Tibial artery (tissue), 4 donors: ENCODE results near the gene BANP.
"Not testable (repeated sequence)": the region's sequence is repeated elsewhere in the genome, so short reads cannot be mapped to it uniquely, and the experiment has no call there.

Experiments
- DNase-seq, 2 donors: peaks; one replicate each; pipeline ENCODE4 v3.0.0-alpha.2; 2019
- H3K27ac ChIP-seq, 2 donors: fragments of 200-600 bp; sonication (generic) in 1 of 2; 1 replicate in 1 of 2; 2 replicates in 1 of 2; pipeline ENCODE4 v1.5.1; 2018 to 2019; ENCODE audit warnings: mild to moderate bottlenecking in 1 of 2
- H3K27me3 ChIP-seq, 2 donors: fragments of 200-600 bp; sonication (generic) in 1 of 2; one replicate each; pipeline versions ENCODE4 v1.5.1 to v1.6.0; 2016 to 2019
- H3K36me3 ChIP-seq, 3 donors: fragments of 200-600 bp; sonication (generic) in 2 of 3; one replicate each; pipeline ENCODE4 v1.5.1; 2016 to 2019; ENCODE audit warnings: mild to moderate bottlenecking in 2 of 3
- H3K4me1 ChIP-seq, 4 donors: fragments of 200-600 bp; sonication (generic) in 2 of 4; 1 replicate in 3 of 4; 2 replicates in 1 of 4; pipeline ENCODE4 v1.5.1; 2016 to 2019
- H3K4me3 ChIP-seq, 2 donors: fragments of 200-600 bp; sonication (generic) in 1 of 2; 1 replicate in 1 of 2; 2 replicates in 1 of 2; pipeline ENCODE4 v1.5.1; 2018 to 2019; ENCODE audit warnings: mild to moderate bottlenecking in 2 of 2
- H3K9me3 ChIP-seq, 3 donors: fragments of 200-600 bp; sonication (generic) in 1 of 3; one replicate each; pipeline ENCODE4 v1.5.1; 2016 to 2019
- CTCF ChIP-seq, 2 experiments: fragments of 200-600 bp in 1 of 2; fragments of 450-650 bp in 1 of 2; IDR thresholded peaks; one replicate each; pipeline ENCODE4 v1.5.1; 2017 to 2019; ENCODE audit warnings: antibody characterized with exemption in 2 of 2, mild to moderate bottlenecking in 1 of 2, moderate library complexity in 1 of 2
- intact Hi-C: fragments of 100-400 bp; cut with DNase I; formaldehyde crosslinking; loops from one replicate; pipeline ENCODE4 v1.15.0; 2023; ENCODE audit warnings: low total_unique reads

Gene BANP

DNA sequence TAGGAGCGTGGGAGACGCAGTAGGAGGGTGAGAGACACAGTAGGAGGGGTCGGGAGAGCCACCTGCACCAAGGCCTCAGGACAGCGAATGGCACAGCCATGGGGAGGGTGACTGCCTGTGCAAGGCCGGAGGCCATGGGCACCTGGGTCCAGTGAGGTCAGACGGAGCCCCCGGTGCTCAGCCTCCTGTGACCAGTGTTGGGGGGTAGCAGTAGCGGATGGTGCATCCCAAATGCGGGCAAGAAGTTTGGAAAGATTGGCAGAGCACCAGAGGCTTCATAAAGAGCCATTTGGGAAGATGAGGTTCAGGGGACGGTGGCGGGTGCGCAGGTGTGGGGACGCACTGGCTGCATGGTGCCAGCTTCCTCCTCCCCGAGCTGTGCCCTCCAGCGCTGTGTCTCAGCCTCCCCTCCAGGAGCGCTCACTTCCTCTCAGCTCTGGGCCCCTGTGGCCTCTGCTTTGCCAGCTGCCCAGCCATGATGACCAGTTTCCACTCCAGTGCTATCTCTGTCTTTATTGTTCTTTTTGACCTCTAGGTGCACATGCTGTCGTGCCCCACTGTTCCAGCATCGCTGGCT is 90.8 kb downstream of the BANP start:
- H3K4me1 ChIP-seq, H3K9me3 ChIP-seq, H3K27ac ChIP-seq, intact Hi-C loops, H3K4me3 ChIP-seq, DNase-seq, H3K27me3 ChIP-seq: not testable (repeated sequence)
- peaks cover 0 to 63% (median 20%) of the 10 kb centered on the region in 3 donors for H3K36me3 ChIP-seq

DNA sequence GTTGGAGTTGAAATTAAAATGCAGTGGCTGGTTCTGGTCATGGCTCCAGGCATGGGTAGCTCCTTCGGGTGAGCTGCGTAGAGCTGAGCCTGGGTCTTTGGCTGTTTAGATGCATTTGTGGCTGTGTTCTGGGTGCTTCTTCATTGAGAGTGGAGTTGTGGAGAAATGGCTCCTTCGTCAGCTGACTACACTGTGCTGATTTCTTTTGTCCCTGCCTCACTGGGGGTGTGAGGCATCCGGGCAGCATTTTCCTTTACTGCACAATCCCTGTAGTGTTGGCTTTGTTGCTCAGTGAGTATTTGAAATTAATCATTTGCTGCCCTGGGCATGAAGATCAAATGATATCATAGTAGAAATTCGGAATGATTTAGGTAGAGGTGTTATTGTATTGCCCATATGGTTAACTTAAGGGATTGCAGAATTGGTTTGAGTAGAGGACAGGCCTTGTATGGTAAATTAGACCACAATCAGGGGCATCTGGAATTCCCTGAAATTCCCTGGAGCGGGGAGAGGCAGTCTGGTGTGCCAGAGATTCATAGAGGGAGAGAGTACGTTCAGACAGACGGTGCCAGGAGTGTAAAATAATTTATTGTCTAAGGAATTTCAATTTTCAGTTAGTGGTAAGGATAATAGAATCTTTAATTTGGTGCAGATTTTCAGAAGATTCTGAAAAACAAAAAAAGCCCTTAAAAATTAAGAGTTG is 92.1 kb downstream of the BANP start:
- H3K4me1 ChIP-seq, H3K27me3 ChIP-seq, H3K4me3 ChIP-seq, intact Hi-C loops, H3K27ac ChIP-seq, DNase-seq, H3K9me3 ChIP-seq: not testable (repeated sequence)
- peaks cover 0 to 61% (median 28%) of the 10 kb centered on the region in 3 donors for H3K36me3 ChIP-seq

GRCh38 chr16:88044121-88044581 is 92.9 kb downstream of the BANP start:
- H3K27ac ChIP-seq, H3K27me3 ChIP-seq, H3K4me3 ChIP-seq, intact Hi-C loops, DNase-seq, H3K9me3 ChIP-seq, H3K4me1 ChIP-seq: not testable (repeated sequence)
- H3K36me3 ChIP-seq = peaks cover 4 to 61% (median 29%) of the 10 kb centered on the region in 3 donors

DNA sequence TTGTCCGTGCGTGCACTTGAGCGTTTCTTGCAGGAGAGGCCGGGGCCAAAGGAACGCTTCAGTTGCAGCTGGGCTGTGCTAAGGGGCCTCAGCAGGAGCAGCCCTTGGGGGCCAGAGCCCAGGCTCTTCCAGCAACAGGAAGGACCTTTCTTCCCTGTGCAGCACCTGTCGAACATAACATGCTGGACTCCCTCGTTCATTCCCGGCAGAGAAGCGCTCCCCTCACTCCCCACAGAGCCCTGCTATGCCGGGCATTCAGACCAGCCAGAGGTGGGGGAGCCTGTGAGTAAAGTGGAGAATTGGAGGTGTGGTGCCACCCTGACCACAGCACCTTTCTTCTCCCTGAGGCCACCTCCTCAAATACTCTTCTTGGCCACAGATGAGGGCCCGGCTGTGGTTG is 94.1 kb downstream of the BANP start:
- H3K27me3 ChIP-seq, H3K4me3 ChIP-seq, H3K4me1 ChIP-seq, H3K27ac ChIP-seq, intact Hi-C loops, DNase-seq, H3K9me3 ChIP-seq: not testable (repeated sequence)
- H3K36me3 ChIP-seq = peaks cover 4 to 63% (median 37%) of the 10 kb centered on the region in 3 donors

GRCh38 chr16:88045820-88046303 is 94.6 kb downstream of the BANP start:
- H3K27ac ChIP-seq = no peak overlapping the region
- no peaks in the 10 kb centered on the region for H3K27me3 ChIP-seq
- H3K9me3 ChIP-seq = no peaks in the 10 kb centered on the region
- H3K4me3 ChIP-seq = no peak overlapping the region
- no peak for TF ChIP-seq CTCF (IDR thresholded peaks at IDR 0.05)
- no peaks in the 10 kb centered on the region for H3K4me1 ChIP-seq
- intact Hi-C loops = no loop called here
- peaks cover 4 to 63% (median 42%) of the 10 kb centered on the region in 3 donors for H3K36me3 ChIP-seq
- no peak for DNase-seq

GRCh38 chr16:88047462-88047861 is 96.2 kb downstream of the BANP start:
- H3K4me3 ChIP-seq = no peak overlapping the region
- intact Hi-C loops = no loop called here
- TF ChIP-seq CTCF (IDR thresholded peaks at IDR 0.05) = no peak
- peaks cover 4 to 67% (median 56%) of the 10 kb centered on the region in 3 donors for H3K36me3 ChIP-seq
- no peak overlapping the region for H3K27ac ChIP-seq
- no peak for DNase-seq
- H3K27me3 ChIP-seq = no peaks in the 10 kb centered on the region
- no peaks in the 10 kb centered on the region for H3K9me3 ChIP-seq
- H3K4me1 ChIP-seq = no peaks in the 10 kb centered on the region

GRCh38 chr16:88048985-88049384 is 97.8 kb downstream of the BANP start:
- H3K4me1 ChIP-seq = no peaks in the 10 kb centered on the region
- H3K27ac ChIP-seq = no peak overlapping the region
- no peak for TF ChIP-seq CTCF (IDR thresholded peaks at IDR 0.05)
- peaks cover 4 to 73% (median 61%) of the 10 kb centered on the region in 3 donors for H3K36me3 ChIP-seq
- DNase-seq = no peak
- no peak overlapping the region for H3K4me3 ChIP-seq
- H3K27me3 ChIP-seq = no peaks in the 10 kb centered on the region
- no peaks in the 10 kb centered on the region for H3K9me3 ChIP-seq
- intact Hi-C loops = no loop called here
